Measurements from ENCODE around the gene MMD. TPM values are rescaled to one million over a fixed set of nuclear protein-coding genes. Genes with fewer than 3 reads are reported as not detected.

Gene MMD
- total and polyA plus RNA-seq, 2 of the 13 experiments (the other 11 are each of a cell fraction or from before 2014, with no cell fraction given): 121 to 225 TPM

DNA sequence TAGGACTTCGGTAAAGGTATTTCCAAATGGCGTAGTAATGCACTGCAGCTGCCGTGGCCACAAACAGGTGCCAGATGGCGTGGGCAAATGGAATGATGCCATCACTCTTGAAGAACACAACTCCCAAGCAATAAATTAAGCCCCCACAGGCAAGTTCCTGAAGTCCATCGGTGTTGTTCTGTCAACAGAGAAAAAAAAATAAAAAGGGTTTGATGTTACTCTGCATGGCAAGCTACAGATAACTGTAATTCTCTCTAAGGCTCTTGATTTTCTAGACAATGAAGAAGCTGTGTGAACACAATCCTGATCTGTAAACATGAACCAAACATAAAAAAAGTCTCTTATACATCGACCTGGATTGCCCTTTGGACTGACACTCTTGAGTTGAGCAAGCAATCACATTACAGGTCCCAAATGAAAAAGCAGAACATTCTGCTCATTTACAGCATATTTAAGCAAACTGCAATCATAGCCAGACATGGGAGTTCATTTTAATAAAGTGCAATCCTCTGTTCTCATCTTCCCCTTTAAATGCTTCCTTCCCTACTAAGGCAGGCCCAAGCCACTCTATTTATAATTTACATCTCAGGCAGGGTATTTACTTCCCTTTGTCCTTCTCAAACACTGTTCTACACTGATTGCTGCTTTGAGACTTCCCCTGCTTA lies 27.1 kb downstream of the MMD start (continued):
- TF ChIP-seq DPF2 (CRISPR knock-in tag; IDR thresholded peaks at IDR 0.05; ENCODE audit: borderline replicate concordance, low read depth): peak; percentile 97
- TF ChIP-seq ZNF557 (CRISPR knock-in tag; IDR thresholded peaks at IDR 0.05): 0 out of 2 replicates have a peak, but pooled peaks have one; percentile 55
- no peak for TF ChIP-seq REXO4 (CRISPR knock-in tag; IDR thresholded peaks at IDR 0.05; ENCODE audit: borderline replicate concordance)
- peak; percentile 31 to 91; a peak in 3 of 4 replicates for TF ChIP-seq EP300 (IDR thresholded peaks at IDR 0.05; ENCODE audit: low read depth in 2 of 2, low read length in 2 of 2)
- TF ChIP-seq EP300 (CRISPR knock-in tag; IDR thresholded peaks at IDR 0.05; ENCODE audit: borderline replicate concordance): peak; percentile 55
- TF ChIP-seq JUN (CRISPR knock-in tag; IDR thresholded peaks at IDR 0.05): no peak
- TF ChIP-seq KMT2B (CRISPR knock-in tag; IDR thresholded peaks at IDR 0.05): no peak
- TF ChIP-seq, protein P1, sequence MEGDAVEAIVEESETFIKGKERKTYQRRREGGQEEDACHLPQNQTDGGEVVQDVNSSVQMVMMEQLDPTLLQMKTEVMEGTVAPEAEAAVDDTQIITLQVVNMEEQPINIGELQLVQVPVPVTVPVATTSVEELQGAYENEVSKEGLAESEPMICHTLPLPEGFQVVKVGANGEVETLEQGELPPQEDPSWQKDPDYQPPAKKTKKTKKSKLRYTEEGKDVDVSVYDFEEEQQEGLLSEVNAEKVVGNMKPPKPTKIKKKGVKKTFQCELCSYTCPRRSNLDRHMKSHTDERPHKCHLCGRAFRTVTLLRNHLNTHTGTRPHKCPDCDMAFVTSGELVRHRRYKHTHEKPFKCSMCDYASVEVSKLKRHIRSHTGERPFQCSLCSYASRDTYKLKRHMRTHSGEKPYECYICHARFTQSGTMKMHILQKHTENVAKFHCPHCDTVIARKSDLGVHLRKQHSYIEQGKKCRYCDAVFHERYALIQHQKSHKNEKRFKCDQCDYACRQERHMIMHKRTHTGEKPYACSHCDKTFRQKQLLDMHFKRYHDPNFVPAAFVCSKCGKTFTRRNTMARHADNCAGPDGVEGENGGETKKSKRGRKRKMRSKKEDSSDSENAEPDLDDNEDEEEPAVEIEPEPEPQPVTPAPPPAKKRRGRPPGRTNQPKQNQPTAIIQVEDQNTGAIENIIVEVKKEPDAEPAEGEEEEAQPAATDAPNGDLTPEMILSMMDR (CRISPR knock-in tag; IDR thresholded peaks at IDR 0.05): no peak
- peak in 1 of 2 experiments; percentile 7; a peak in 2 of 4 replicates for TF ChIP-seq POLR2A (IDR thresholded peaks at IDR 0.05; ENCODE audit: insufficient read depth in 1 of 2, low read depth in 2 of 2, low read length in 2 of 2)
- TF ChIP-seq ZSCAN25 (CRISPR knock-in tag; IDR thresholded peaks at IDR 0.05): no peak
- no peak for TF ChIP-seq XBP1 (CRISPR knock-in tag; IDR thresholded peaks at IDR 0.05)
- no peak for TF ChIP-seq ZZZ3 (CRISPR knock-in tag; IDR thresholded peaks at IDR 0.05; ENCODE audit: borderline replicate concordance)
- TF ChIP-seq TEAD3 (CRISPR knock-in tag; optimal IDR thresholded peaks at IDR 0.05; ENCODE audit: borderline replicate concordance): peak; percentile 38
- TF ChIP-seq MXI1 (IDR thresholded peaks at IDR 0.05; ENCODE audit: borderline replicate concordance, low read depth, low read length): 0 out of 3 replicates have a peak, but pooled peaks have one; percentile 23
- TF ChIP-seq, protein P2, sequence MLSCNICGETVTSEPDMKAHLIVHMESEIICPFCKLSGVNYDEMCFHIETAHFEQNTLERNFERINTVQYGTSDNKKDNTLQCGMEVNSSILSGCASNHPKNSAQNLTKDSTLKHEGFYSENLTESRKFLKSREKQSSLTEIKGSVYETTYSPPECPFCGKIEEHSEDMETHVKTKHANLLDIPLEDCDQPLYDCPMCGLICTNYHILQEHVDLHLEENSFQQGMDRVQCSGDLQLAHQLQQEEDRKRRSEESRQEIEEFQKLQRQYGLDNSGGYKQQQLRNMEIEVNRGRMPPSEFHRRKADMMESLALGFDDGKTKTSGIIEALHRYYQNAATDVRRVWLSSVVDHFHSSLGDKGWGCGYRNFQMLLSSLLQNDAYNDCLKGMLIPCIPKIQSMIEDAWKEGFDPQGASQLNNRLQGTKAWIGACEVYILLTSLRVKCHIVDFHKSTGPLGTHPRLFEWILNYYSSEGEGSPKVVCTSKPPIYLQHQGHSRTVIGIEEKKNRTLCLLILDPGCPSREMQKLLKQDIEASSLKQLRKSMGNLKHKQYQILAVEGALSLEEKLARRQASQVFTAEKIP (CRISPR knock-in tag; IDR thresholded peaks at IDR 0.05; ENCODE audit: borderline replicate concordance): no peak
- no peak for TF ChIP-seq EEA1 (CRISPR knock-in tag; IDR thresholded peaks at IDR 0.05; ENCODE audit: borderline replicate concordance)
- TF ChIP-seq, protein P3, sequence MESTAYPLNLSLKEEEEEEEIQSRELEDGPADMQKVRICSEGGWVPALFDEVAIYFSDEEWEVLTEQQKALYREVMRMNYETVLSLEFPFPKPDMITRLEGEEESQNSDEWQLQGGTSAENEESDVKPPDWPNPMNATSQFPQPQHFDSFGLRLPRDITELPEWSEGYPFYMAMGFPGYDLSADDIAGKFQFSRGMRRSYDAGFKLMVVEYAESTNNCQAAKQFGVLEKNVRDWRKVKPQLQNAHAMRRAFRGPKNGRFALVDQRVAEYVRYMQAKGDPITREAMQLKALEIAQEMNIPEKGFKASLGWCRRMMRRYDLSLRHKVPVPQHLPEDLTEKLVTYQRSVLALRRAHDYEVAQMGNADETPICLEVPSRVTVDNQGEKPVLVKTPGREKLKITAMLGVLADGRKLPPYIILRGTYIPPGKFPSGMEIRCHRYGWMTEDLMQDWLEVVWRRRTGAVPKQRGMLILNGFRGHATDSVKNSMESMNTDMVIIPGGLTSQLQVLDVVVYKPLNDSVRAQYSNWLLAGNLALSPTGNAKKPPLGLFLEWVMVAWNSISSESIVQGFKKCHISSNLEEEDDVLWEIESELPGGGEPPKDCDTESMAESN (CRISPR knock-in tag; conservative IDR thresholded peaks at IDR 0.05): no peak; the same call in 1 of the 2 replicates
- TF ChIP-seq, protein P4, sequence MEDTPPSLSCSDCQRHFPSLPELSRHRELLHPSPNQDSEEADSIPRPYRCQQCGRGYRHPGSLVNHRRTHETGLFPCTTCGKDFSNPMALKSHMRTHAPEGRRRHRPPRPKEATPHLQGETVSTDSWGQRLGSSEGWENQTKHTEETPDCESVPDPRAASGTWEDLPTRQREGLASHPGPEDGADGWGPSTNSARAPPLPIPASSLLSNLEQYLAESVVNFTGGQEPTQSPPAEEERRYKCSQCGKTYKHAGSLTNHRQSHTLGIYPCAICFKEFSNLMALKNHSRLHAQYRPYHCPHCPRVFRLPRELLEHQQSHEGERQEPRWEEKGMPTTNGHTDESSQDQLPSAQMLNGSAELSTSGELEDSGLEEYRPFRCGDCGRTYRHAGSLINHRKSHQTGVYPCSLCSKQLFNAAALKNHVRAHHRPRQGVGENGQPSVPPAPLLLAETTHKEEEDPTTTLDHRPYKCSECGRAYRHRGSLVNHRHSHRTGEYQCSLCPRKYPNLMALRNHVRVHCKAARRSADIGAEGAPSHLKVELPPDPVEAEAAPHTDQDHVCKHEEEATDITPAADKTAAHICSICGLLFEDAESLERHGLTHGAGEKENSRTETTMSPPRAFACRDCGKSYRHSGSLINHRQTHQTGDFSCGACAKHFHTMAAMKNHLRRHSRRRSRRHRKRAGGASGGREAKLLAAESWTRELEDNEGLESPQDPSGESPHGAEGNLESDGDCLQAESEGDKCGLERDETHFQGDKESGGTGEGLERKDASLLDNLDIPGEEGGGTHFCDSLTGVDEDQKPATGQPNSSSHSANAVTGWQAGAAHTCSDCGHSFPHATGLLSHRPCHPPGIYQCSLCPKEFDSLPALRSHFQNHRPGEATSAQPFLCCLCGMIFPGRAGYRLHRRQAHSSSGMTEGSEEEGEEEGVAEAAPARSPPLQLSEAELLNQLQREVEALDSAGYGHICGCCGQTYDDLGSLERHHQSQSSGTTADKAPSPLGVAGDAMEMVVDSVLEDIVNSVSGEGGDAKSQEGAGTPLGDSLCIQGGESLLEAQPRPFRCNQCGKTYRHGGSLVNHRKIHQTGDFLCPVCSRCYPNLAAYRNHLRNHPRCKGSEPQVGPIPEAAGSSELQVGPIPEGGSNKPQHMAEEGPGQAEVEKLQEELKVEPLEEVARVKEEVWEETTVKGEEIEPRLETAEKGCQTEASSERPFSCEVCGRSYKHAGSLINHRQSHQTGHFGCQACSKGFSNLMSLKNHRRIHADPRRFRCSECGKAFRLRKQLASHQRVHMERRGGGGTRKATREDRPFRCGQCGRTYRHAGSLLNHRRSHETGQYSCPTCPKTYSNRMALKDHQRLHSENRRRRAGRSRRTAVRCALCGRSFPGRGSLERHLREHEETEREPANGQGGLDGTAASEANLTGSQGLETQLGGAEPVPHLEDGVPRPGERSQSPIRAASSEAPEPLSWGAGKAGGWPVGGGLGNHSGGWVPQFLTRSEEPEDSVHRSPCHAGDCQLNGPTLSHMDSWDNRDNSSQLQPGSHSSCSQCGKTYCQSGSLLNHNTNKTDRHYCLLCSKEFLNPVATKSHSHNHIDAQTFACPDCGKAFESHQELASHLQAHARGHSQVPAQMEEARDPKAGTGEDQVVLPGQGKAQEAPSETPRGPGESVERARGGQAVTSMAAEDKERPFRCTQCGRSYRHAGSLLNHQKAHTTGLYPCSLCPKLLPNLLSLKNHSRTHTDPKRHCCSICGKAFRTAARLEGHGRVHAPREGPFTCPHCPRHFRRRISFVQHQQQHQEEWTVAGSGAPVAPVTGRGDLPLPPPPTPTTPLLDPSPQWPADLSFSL (CRISPR knock-in tag; IDR thresholded peaks at IDR 0.05): peak; percentile 41; the same call in 1 of the 2 replicates
